Heart right ventricle (tissue), 16 donors: ENCODE measurements around the gene TRIM44. TPM values are rescaled to one million over a fixed set of nuclear protein-coding genes. Genes with fewer than 3 reads are reported as not detected.
A peak's percentile ranks its signal among the peaks of the same experiment; 100 is the strongest.

Experiments used
- ATAC-seq, 8 donors: fragments of 200-7000 bp; cut with Tn5 transposase; one replicate each; pipeline ENCODE4 v1.9.1; 2020; ENCODE audit warnings: mild to moderate bottlenecking in 8 of 8, moderate library complexity in 8 of 8, moderate number of reproducible peaks in 1 of 8
- DNase-seq, 2 donors: peaks; one replicate each; pipeline ENCODE4 v3.0.0-alpha.2; 2020
- H3K27ac ChIP-seq, 10 donors: fragments of 200-600 bp; sonication (generic) in 2 of 10; one replicate each; pipeline versions ENCODE4 v1.5.0 to v1.8.0; 2020 to 2022; ENCODE audit warnings: mild to moderate bottlenecking in 3 of 10
- H3K27me3 ChIP-seq, 7 donors: fragments of 200-600 bp; one replicate each; pipeline ENCODE4 v1.8.0; 2021 to 2022; ENCODE audit warnings: mild to moderate bottlenecking in 2 of 7
- H3K36me3 ChIP-seq, 9 donors: fragments of 200-600 bp; sonication (generic) in 1 of 9; one replicate each; pipeline versions ENCODE4 v1.5.0 to v1.8.0; 2020 to 2022; ENCODE audit warnings: mild to moderate bottlenecking in 2 of 9
- H3K4me1 ChIP-seq, 9 donors: fragments of 200-600 bp; sonication (generic) in 1 of 9; one replicate each; pipeline versions ENCODE4 v1.5.0 to v1.8.0; 2020 to 2022; ENCODE audit warnings: mild to moderate bottlenecking in 4 of 9
- H3K4me3 ChIP-seq, 10 donors: fragments of 200-600 bp; sonication (generic) in 2 of 10; one replicate each; pipeline versions ENCODE4 v1.5.0 to v1.8.0; 2020 to 2022; ENCODE audit warnings: mild to moderate bottlenecking in 7 of 10, moderate library complexity in 2 of 10
- H3K9me3 ChIP-seq, 11 donors: fragments of 200-600 bp in 10 of 11; sonication (generic) in 2 of 11; one replicate each; pipeline versions ENCODE4 v1.5.0 to v1.8.0; 2013 to 2022; ENCODE audit warnings: mild to moderate bottlenecking in 2 of 11, control low read depth in 1 of 11, moderate library complexity in 1 of 11
- WGBS, 2 donors: extraction: QIAGEN DNeasy Blood & Tissue Kit; methylation state at CpG; one replicate each; pipeline ENCODE4 v1.1.7; 2013; ENCODE audit warnings: inconsistent platforms in 1 of 2; 5-methylcytosine and 5-hydroxymethylcytosine counted together
- intact Hi-C, 10 donors: fragments of 100-400 bp; cut with DNase I; formaldehyde crosslinking; loops; one replicate each; pipeline versions ENCODE4 v1.11.1 to v1.14.2; 2022
- polyA plus RNA-seq, 2 donors: library from polyadenylated mRNA; stranded (reverse); fragments of 200-250 nt; gene quantifications; one replicate each; pipeline ENCODE4 v1.2.3, GENCODE V29; 2013
- total RNA-seq, 10 donors: library from RNA; stranded (reverse); fragmentation: NEBNext Ultra II Directional in 3 of 10; extraction: Animal tissue kit (Norgen Biotek cat#: 25700) in 3 of 10; gene quantifications; one replicate each; pipeline versions ENCODE4 v1.2.1 to v1.2.4, GENCODE V29; 2021 to 2023
- TF ChIP-seq, protein P1 (sequence below), 9 donors: fragments of 200-600 bp; sonication (generic) in 2 of 9; IDR thresholded peaks; one replicate each; pipeline versions ENCODE4 v1.5.0 to v1.8.0; 2021 to 2022; ENCODE audit warnings: antibody characterized with exemption in 9 of 9, mild to moderate bottlenecking in 5 of 9, moderate library complexity in 1 of 9
- donor health status: Arrhythmogenic right ventricular cardiomyopathy.
- donor health status: ischemic (EF 13 %, LVEDD 7.1; RV severe dilation, severe dysfunction).
- donor health status: healthy with polysubstance abuse.
- donor health status: DM: no; HTN: yes; CAD: no.
- donor health status: DM: no; HTN: no; CAD: no.
- donor health status: ischemic (EF 25% LVEDD 6.9; RV normal size, moderate dysfunction).
- donor health status: ischemic (EF 25% LVEDD 5.7; RV mildly dilated, moderate dysfunction).
- donor health status: healthy.
- donor health status: DM: yes; HTN: yes; CAD: no.
- donor health status: Ischemic cardiomyopathy.
- donor health status: ischemic (EF 35%, LVEDD 5.7; RV mildly dilated, moderate dysfunction).
- donor health status: nonischemic (EF 11% LVEDD 7.7; RV severe dilation, severe dysfunction).
- donor health status: DM: yes; HTN: yes; CAD: no.
- donor health status: PGD.
- donor health status: ischemic (EF 29% LVEDD 5.4; RV normal size, mild dysfunction).
- donor health status: nonischemic (EF 23%, LVEDD 6.1; RV moderate dilation, normal function).

The TRIM44 gene
- total and polyA plus RNA-seq, 12 donors = 6.4 to 59.2 (median 44.5) TPM

DNA sequence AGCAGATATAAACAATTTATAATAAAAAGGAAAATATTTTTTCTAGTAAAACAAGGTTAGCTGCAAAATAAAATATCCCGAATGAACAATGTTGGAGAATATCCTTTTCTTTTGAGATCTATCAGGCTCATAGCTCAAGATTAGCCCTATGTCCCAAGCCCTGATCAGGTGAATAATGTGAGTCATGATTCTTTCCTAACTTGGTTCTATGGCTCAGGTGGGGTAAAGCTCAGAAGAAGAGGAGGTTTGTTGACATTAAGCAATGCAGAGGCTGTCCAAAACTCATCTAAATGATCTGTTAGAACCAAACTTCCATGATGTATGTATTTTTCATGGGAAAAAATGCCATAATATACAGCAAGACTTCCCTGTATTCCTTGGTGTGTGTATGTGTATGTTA lies 86.1 kb downstream of the TRIM44 start:
- H3K27me3 ChIP-seq = no peaks in the 10 kb centered on the region
- DNase-seq = no peak
- WGBS, 2 donors = 96 to 98% methylated on average over 1 of the region's 1 CpG
- no peak for ATAC-seq
- TF ChIP-seq, protein P1, sequence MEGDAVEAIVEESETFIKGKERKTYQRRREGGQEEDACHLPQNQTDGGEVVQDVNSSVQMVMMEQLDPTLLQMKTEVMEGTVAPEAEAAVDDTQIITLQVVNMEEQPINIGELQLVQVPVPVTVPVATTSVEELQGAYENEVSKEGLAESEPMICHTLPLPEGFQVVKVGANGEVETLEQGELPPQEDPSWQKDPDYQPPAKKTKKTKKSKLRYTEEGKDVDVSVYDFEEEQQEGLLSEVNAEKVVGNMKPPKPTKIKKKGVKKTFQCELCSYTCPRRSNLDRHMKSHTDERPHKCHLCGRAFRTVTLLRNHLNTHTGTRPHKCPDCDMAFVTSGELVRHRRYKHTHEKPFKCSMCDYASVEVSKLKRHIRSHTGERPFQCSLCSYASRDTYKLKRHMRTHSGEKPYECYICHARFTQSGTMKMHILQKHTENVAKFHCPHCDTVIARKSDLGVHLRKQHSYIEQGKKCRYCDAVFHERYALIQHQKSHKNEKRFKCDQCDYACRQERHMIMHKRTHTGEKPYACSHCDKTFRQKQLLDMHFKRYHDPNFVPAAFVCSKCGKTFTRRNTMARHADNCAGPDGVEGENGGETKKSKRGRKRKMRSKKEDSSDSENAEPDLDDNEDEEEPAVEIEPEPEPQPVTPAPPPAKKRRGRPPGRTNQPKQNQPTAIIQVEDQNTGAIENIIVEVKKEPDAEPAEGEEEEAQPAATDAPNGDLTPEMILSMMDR (IDR thresholded peaks at IDR 0.05) = no peak
- H3K9me3 ChIP-seq = no peaks in the 10 kb centered on the region
- H3K4me3 ChIP-seq = no peak overlapping the region
- peaks cover 0 to 7% (median 0%) of the 10 kb centered on the region in 9 donors for H3K36me3 ChIP-seq
- H3K27ac ChIP-seq = no peak overlapping the region
- peaks cover 0 to 16% (median 5%) of the 10 kb centered on the region in 9 donors for H3K4me1 ChIP-seq
- intact Hi-C loops = no loop called here

DNA sequence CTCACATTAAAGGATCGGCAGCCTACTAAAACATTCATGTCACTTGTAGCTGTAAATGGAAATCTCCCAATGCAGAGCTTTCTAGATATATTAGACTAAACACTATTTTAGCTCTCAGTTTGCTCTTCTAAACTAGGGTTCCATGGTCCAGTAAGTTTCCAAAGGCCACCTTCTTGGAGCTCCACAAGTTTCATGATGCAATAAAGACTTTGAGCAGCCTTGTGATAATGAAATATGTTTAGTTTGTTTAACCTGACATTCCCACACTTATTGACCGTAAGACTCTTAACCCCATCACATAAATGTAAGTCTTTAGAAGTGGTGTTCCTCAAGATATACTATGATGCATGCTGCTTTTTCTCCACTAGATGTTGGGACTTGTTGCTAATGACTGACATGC lies 87.7 kb downstream of the TRIM44 start:
- Histone ChIP-seq H3K9me3 (peaks cover 0 to 6% (median 0%) of the 10 kb centered on the region in 11 donors), H3K4me3 (no peak overlapping the region), H3K27ac (no peak overlapping the region), H3K4me1 (peaks cover 0 to 16% (median 5%) of the 10 kb centered on the region in 9 donors), H3K36me3 (no peaks in the 10 kb centered on the region), H3K27me3 (no peaks in the 10 kb centered on the region)
- ATAC-seq (no peak), DNase-seq (no peak)
- intact Hi-C loops = no loop called here
- TF ChIP-seq, protein P1 (IDR thresholded peaks at IDR 0.05) = no peak
- WGBS, 2 donors = 50 to 96% methylated on average over 2 of the region's 2 CpGs

DNA sequence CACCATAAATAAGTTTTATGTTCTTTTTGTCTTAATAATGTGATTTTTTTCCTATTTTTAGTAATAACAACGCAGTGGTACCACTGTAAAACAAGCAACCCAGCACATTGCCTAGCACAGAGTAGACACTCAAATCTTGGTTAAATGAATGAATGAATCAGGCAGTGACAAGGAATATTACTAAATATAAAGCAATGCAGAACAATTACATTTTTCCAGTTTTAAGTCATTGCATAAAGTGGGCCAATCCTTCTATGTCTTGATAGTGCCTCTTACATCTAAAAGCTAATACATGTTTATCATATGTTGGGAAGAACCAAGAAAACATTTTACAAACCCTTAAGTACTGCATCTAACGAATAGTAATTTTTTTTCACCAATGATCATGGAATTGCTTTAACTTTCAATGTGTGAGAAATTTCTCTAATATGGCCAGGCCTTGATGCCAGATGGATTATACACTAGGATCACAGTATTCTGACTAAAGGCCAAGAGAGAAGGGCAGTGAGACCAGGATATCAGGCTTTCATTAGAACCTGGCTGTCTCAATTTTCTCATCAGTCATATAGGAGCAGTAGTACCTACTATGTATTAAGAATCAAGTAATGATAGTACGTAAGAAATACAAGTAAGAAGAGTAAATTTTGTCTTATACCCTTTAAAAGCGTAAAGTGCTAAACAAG lies 88.5 kb downstream of the TRIM44 start:
- intact Hi-C loops = no loop called here
- 96 to 98% methylated on average over 4 of the region's 4 CpGs for WGBS, 2 donors
- ATAC-seq (no peak), DNase-seq (no peak)
- Histone ChIP-seq H3K4me3 (no peak overlapping the region), H3K9me3 (peaks cover 0 to 6% (median 0%) of the 10 kb centered on the region in 11 donors), H3K4me1 (peaks cover 0 to 16% (median 5%) of the 10 kb centered on the region in 9 donors), H3K36me3 (no peaks in the 10 kb centered on the region), H3K27ac (no peak overlapping the region), H3K27me3 (no peaks in the 10 kb centered on the region)
- TF ChIP-seq, protein P1 (IDR thresholded peaks at IDR 0.05) = no peak

DNA sequence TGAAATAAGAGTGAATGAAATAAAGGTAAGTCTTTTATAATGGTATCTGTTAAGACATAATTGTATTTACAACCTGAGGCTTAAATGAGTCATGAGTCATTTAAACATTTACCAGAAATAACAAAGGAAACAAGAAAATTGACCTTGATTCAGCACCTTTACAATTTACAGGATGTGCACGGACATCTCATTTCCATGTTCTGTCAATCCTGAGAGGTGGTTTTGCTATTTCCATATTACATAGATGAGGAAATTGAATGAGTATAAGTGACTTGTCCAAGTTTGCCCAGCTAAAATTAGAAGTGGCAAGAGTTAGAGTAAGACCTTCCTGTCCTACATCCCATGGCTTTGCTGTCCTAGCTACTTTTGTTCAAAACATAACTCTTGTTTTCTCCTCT lies 89.1 kb downstream of the TRIM44 start:
- peaks cover 0 to 6% (median 0%) of the 10 kb centered on the region in 11 donors for H3K9me3 ChIP-seq
- intact Hi-C loops = no loop called here
- H3K4me3 ChIP-seq = no peak overlapping the region
- H3K36me3 ChIP-seq = no peaks in the 10 kb centered on the region
- TF ChIP-seq, protein P1 (IDR thresholded peaks at IDR 0.05) = no peak
- ATAC-seq (peak in 1 of 8 donors; percentile 22), DNase-seq (no peak)
- H3K27me3 ChIP-seq = no peaks in the 10 kb centered on the region
- peaks cover 0 to 16% (median 5%) of the 10 kb centered on the region in 9 donors for H3K4me1 ChIP-seq
- 50 to 67% methylated on average over 1 of the region's 1 CpG for WGBS, 2 donors
- no peak overlapping the region for H3K27ac ChIP-seq
